Measurements from ENCODE around the gene HDLBP. TPM values are rescaled to one million over a fixed set of nuclear protein-coding genes. Genes with fewer than 3 reads are reported as not detected.
A peak's percentile ranks its signal among the peaks of the same experiment; 100 is the strongest.

The HDLBP gene
- total and polyA plus RNA-seq, 2 experiments from 2014 or later, result 613 to 711 TPM

- no peak overlapping the region for H3K9ac ChIP-seq
- H3K4me2 ChIP-seq (ENCODE audit: unreplicated experiment), result no peak overlapping the region
- TF ChIP-seq EZH2 (IDR thresholded peaks at IDR 0.05; ENCODE audit: insufficient read depth, poor library complexity, severe bottlenecking) (no peak), EZH2phosphoT487 (IDR thresholded peaks at IDR 0.05; ENCODE audit: insufficient read depth, low read depth) (no peak)
- peak; percentile 21 for DNase-seq
- no peaks in the 10 kb centered on the region for H3K9me2 ChIP-seq (ENCODE audit: insufficient read depth)
- peaks cover 93% of the 10 kb centered on the region for H3K36me3 ChIP-seq (ENCODE audit: low read depth)
- peaks cover 74% of the 10 kb centered on the region for H3F3A ChIP-seq (ENCODE audit: insufficient read depth)
- H3K4me3 ChIP-seq, result no peak overlapping the region
- H4K20me1 ChIP-seq (ENCODE audit: insufficient read depth), result peaks cover 21% of the 10 kb centered on the region
- H3K79me2 ChIP-seq (ENCODE audit: insufficient read depth), result peaks cover 100% of the 10 kb centered on the region
- H2AFZ ChIP-seq, result no peak overlapping the region
- in situ Hi-C loops (cut with MboI), result no loop called here
- no peaks in the 10 kb centered on the region for H3K9me3 ChIP-seq (ENCODE audit: low read depth)
- 74 to 77% methylated on average over 8 of the region's 8 CpGs for WGBS, 2 experiments (ENCODE audit: low coverage in 1 of 2, low lambda C conversion rate in 2 of 2, missing lambda C conversion rate in 2 of 2)
- H3K4me1 ChIP-seq (ENCODE audit: insufficient read depth), result 0 out of 2 replicates have a peak, but pooled peaks cover 5% of the 10 kb centered on the region
- no peaks in the 10 kb centered on the region for H3K27me3 ChIP-seq (replicated peaks; ENCODE audit: insufficient read depth)
- H3K27ac ChIP-seq, result 0 out of 2 replicates have a peak overlapping the region, but pooled peaks have one; percentile 5
Measured at GRCh38 chr2:241258505-241259280, 56.8 kb downstream of the HDLBP start.

DNA sequence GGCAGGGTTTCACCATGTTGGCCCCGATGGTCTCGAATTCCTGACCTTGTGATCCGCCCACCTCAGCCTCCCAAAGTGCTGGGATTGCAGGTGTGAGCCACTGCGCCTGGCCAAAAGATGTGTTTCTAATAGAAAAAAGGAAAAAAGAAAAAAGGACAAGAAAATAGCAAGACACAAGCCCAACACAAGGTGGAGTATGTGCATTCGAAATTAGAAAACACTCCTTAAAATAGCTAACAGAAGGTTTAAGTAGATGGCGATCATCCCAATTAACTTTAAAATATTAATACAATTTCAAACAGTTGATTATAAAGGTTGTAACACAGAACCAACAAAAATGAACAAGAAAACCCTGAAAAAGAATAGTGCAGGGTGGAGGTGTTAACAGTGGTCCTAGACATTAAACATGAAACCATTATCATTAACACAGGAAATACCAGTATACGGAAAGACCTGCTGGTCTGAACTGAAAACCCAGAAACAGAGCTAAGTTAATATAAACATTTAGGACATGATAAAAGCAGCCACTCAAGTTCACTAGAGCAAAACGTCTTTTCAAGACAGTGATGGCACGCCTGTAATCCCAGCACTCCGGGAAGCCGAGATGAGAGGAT is 57.9 kb downstream of the HDLBP start:
- Histone ChIP-seq H3K9ac (0 out of 2 replicates have a peak overlapping the region, but pooled peaks have one; percentile 8), H3K4me3 (no peak overlapping the region), H3K36me3 (ENCODE audit: low read depth) (peaks cover 92% of the 10 kb centered on the region), H3K27ac (no peak overlapping the region), H3K9me2 (ENCODE audit: insufficient read depth) (no peaks in the 10 kb centered on the region), H3K27me3 (replicated peaks; ENCODE audit: insufficient read depth) (no peaks in the 10 kb centered on the region), H3F3A (ENCODE audit: insufficient read depth) (peaks cover 72% of the 10 kb centered on the region), H3K79me2 (ENCODE audit: insufficient read depth) (peaks cover 100% of the 10 kb centered on the region), H2AFZ (no peak overlapping the region), H3K4me1 (ENCODE audit: insufficient read depth) (0 out of 2 replicates have a peak, but pooled peaks cover 5% of the 10 kb centered on the region), H3K4me2 (ENCODE audit: unreplicated experiment) (no peak overlapping the region), H3K9me3 (ENCODE audit: low read depth) (no peaks in the 10 kb centered on the region), H4K20me1 (ENCODE audit: insufficient read depth) (peaks cover 21% of the 10 kb centered on the region)
- in situ Hi-C loops (cut with MboI), result no loop called here
- 85 to 86% methylated on average over 11 of the region's 11 CpGs for WGBS, 2 experiments (ENCODE audit: low coverage in 1 of 2, low lambda C conversion rate in 2 of 2, missing lambda C conversion rate in 2 of 2)
- TF ChIP-seq EZH2 (IDR thresholded peaks at IDR 0.05; ENCODE audit: insufficient read depth, poor library complexity, severe bottlenecking) (no peak), EZH2phosphoT487 (IDR thresholded peaks at IDR 0.05; ENCODE audit: insufficient read depth, low read depth) (no peak)
- peak; percentile 22 for DNase-seq

GRCh38 chr2:241256168-241256545 is 59.3 kb downstream of the HDLBP start:
- Histone ChIP-seq H3F3A (ENCODE audit: insufficient read depth) (peaks cover 59% of the 10 kb centered on the region), H3K4me2 (ENCODE audit: unreplicated experiment) (no peak overlapping the region), H2AFZ (no peak overlapping the region), H3K27ac (no peak overlapping the region), H3K4me1 (ENCODE audit: insufficient read depth) (0 out of 2 replicates have a peak, but pooled peaks cover 5% of the 10 kb centered on the region), H3K79me2 (ENCODE audit: insufficient read depth) (peaks cover 100% of the 10 kb centered on the region), H3K9me2 (ENCODE audit: insufficient read depth) (no peaks in the 10 kb centered on the region), H3K27me3 (replicated peaks; ENCODE audit: insufficient read depth) (no peaks in the 10 kb centered on the region), H3K9me3 (ENCODE audit: low read depth) (no peaks in the 10 kb centered on the region), H4K20me1 (ENCODE audit: insufficient read depth) (peaks cover 21% of the 10 kb centered on the region), H3K9ac (no peak overlapping the region), H3K4me3 (no peak overlapping the region), H3K36me3 (ENCODE audit: low read depth) (peaks cover 87% of the 10 kb centered on the region)
- in situ Hi-C loops (cut with MboI), result no loop called here
- 82% methylated on average over 11 of the region's 11 CpGs for WGBS, 2 experiments (ENCODE audit: low coverage in 1 of 2, low lambda C conversion rate in 2 of 2, missing lambda C conversion rate in 2 of 2)
- no peak for TF ChIP-seq EZH2 (IDR thresholded peaks at IDR 0.05; ENCODE audit: insufficient read depth, poor library complexity, severe bottlenecking)
- TF ChIP-seq EZH2phosphoT487 (IDR thresholded peaks at IDR 0.05; ENCODE audit: insufficient read depth, low read depth), result no peak
- DNase-seq, result no peak

DNA sequence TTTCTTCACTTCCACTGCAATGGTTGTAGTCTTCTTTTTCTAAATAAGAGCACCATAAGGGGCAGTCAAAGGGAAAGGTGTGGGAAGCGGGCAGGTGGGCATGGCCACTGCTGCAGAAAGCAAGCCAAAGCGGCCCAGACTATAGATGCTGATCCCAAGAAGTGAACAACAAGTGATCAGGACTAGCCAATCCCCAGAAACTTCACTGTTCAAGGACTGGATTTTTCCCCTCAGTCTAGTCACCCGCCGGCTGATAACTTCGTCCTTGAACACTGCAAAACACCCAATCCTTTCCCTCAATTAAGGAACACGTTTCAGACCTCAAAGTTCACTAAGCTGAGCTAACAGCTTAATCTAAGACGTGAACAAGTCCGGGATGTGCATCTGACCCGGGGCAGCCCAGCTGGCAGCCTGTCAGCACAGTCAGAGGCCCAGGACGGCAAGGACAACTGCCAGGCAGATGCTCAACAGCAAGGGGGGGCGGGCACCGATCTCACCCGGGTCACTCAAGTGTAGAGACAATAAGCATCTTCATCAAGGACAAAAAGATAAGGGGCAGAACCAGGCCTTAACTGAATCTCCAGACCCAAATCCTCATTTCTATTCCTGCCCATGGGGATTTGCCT is 59.8 kb downstream of the HDLBP start:
- TF ChIP-seq EZH2phosphoT487 (IDR thresholded peaks at IDR 0.05; ENCODE audit: insufficient read depth, low read depth), result no peak
- TF ChIP-seq EZH2 (IDR thresholded peaks at IDR 0.05; ENCODE audit: insufficient read depth, poor library complexity, severe bottlenecking), result no peak
- no peaks in the 10 kb centered on the region for H3K27me3 ChIP-seq (replicated peaks; ENCODE audit: insufficient read depth)
- WGBS, 2 experiments (ENCODE audit: low coverage in 1 of 2, low lambda C conversion rate in 2 of 2, missing lambda C conversion rate in 2 of 2), result 72 to 81% methylated on average over 12 to 13 of the region's 13 CpGs
- no peaks in the 10 kb centered on the region for H3K9me3 ChIP-seq (ENCODE audit: low read depth)
- H2AFZ ChIP-seq, result no peak overlapping the region
- DNase-seq, result no peak
- H3F3A ChIP-seq (ENCODE audit: insufficient read depth), result peaks cover 54% of the 10 kb centered on the region
- 0 out of 2 replicates have a peak, but pooled peaks cover 5% of the 10 kb centered on the region for H3K4me1 ChIP-seq (ENCODE audit: insufficient read depth)
- peaks cover 21% of the 10 kb centered on the region for H4K20me1 ChIP-seq (ENCODE audit: insufficient read depth)
- in situ Hi-C loops (cut with MboI), result no loop called here
- H3K4me2 ChIP-seq (ENCODE audit: unreplicated experiment), result no peak overlapping the region
- peaks cover 85% of the 10 kb centered on the region for H3K36me3 ChIP-seq (ENCODE audit: low read depth)
- no peaks in the 10 kb centered on the region for H3K9me2 ChIP-seq (ENCODE audit: insufficient read depth)
- no peak overlapping the region for H3K9ac ChIP-seq
- peaks cover 100% of the 10 kb centered on the region for H3K79me2 ChIP-seq (ENCODE audit: insufficient read depth)
- H3K4me3 ChIP-seq, result no peak overlapping the region
- no peak overlapping the region for H3K27ac ChIP-seq
